B cell (primary cell): Measurements from ENCODE around the gene ATG4C. TPM values are rescaled to one million over a fixed set of nuclear protein-coding genes. Genes with fewer than 3 reads are reported as not detected.

Source experiments
- ATAC-seq: fragments of 200-7000 bp; cut with Tn5 transposase; one replicate; pipeline ENCODE4 v1.10.0; 2021; ENCODE audit warnings: low read depth, mild to moderate bottlenecking, moderate number of reproducible peaks, moderate library complexity
- CTCF ChIA-PET: fragments of 350-600 bp; sonication (Branson Sonifier 250); formaldehyde crosslinking; loops from one replicate; lab custom pipeline; 2021; ENCODE audit warnings: antibody characterized with exemption, inconsistent platforms; lab: Charles Lee
- POLR2A ChIA-PET: fragments of 350-600 bp; sonication (Branson Sonifier 250); formaldehyde crosslinking; loops from one replicate; lab custom pipeline; 2021; ENCODE audit warnings: antibody characterized with exemption; lab: Charles Lee
- DNase-seq: peaks from one replicate; pipeline ENCODE4 v3.0.0; 2013
- H2AFZ ChIP-seq: 2 replicates; pipeline ENCODE4 v1.6.1; 2012; ENCODE audit warnings: mild to moderate bottlenecking, low read depth, low read length; ENCODE audit not compliant: insufficient read depth, poor library complexity, severe bottlenecking
- H3K27ac ChIP-seq, 2 donors: 1 replicate in 1 of 2; 2 replicates in 1 of 2; pipeline ENCODE4 v1.5.1; 2012 to 2013; ENCODE audit warnings: low read length in 2 of 2, mild to moderate bottlenecking in 2 of 2, moderate library complexity in 1 of 2
- H3K27me3 ChIP-seq, 4 experiments: fragments of 200-600 bp in 1 of 4; sonication (generic) in 1 of 4; replicated peaks in 1 of 4; 1 replicate in 2 of 4; 2 replicates in 2 of 4; pipeline versions ENCODE4 v1.6.1 to v1.7.0; 2013 to 2016; ENCODE audit warnings: low read length in 3 of 4, mild to moderate bottlenecking in 2 of 4, mixed read lengths in 1 of 4, moderate library complexity in 1 of 4; ENCODE audit not compliant: insufficient read depth in 4 of 4, control insufficient read depth in 3 of 4; ENCODE audit errors: control extremely low read depth in 1 of 4
- H3K36me3 ChIP-seq, 2 experiments: replicated peaks in 1 of 2; 1 replicate in 1 of 2; 2 replicates in 1 of 2; pipeline versions ENCODE4 v1.6.1 to v1.7.1; 2013; ENCODE audit warnings: low read length in 1 of 2; ENCODE audit not compliant: insufficient read depth in 2 of 2, control insufficient read depth in 1 of 2; ENCODE audit errors: control extremely low read depth in 1 of 2, extremely low read depth in 1 of 2
- H3K4me1 ChIP-seq, 2 donors: fragments of 200-600 bp in 1 of 2; sonication (generic) in 1 of 2; 1 replicate in 1 of 2; 2 replicates in 1 of 2; pipeline versions ENCODE4 v1.5.1 to v1.6.1; 2013 to 2017; ENCODE audit warnings: low read length in 2 of 2; ENCODE audit not compliant: control insufficient read depth in 2 of 2, insufficient read depth in 2 of 2
- H3K4me2 ChIP-seq: replicated peaks from 2 replicates; pipeline ENCODE3; 2012; ENCODE audit warnings: mild to moderate bottlenecking, low read depth, low read length; ENCODE audit not compliant: poor library complexity, severe bottlenecking
- H3K4me3 ChIP-seq, 5 experiments: fragments of 200-600 bp in 1 of 5; sonication (generic) in 1 of 5; 1 replicate in 3 of 5; 2 replicates in 2 of 5; pipeline versions ENCODE4 v1.5.1 to v1.7.0; 2011 to 2016; ENCODE audit warnings: low read length in 4 of 5, mild to moderate bottlenecking in 4 of 5, low read depth in 2 of 5, control low read depth in 1 of 5, moderate library complexity in 1 of 5; ENCODE audit not compliant: insufficient read depth in 1 of 5; ENCODE audit errors: control extremely low read depth in 1 of 5, extremely low read depth in 1 of 5
- H3K79me2 ChIP-seq: fragments of 200-600 bp; sonication (generic); one replicate; pipeline ENCODE4 v1.6.0; 2016; ENCODE audit warnings: low read length; ENCODE audit not compliant: control insufficient read depth, insufficient read depth
- H3K9ac ChIP-seq: fragments of 200-600 bp; sonication (generic); 2 replicates; pipeline ENCODE4 v1.6.1; 2017; ENCODE audit warnings: mild to moderate bottlenecking, low read length, moderate library complexity
- H3K9me3 ChIP-seq, 3 donors: one replicate each; pipeline versions ENCODE4 v1.6.1 to v1.7.1; 2013; ENCODE audit warnings: low read length in 2 of 3; ENCODE audit not compliant: control insufficient read depth in 2 of 3, insufficient read depth in 1 of 3; ENCODE audit errors: control extremely low read depth in 1 of 3
- H4K20me1 ChIP-seq: 2 replicates; pipeline ENCODE4 v1.6.0; 2012; ENCODE audit warnings: mild to moderate bottlenecking, low read length; ENCODE audit not compliant: insufficient read depth, control insufficient read depth, poor library complexity, severe bottlenecking
- H3K27ac Mint-ChIP-seq: one replicate; pipeline ENCODE4 v1.8.0; 2021; ENCODE audit warnings: mixed read lengths
- H3K27me3 Mint-ChIP-seq: one replicate; pipeline ENCODE4 v1.8.0; 2021; ENCODE audit warnings: mixed read lengths
- H3K4me1 Mint-ChIP-seq: one replicate; pipeline ENCODE4 v1.8.0; 2021; ENCODE audit warnings: mixed read lengths
- H3K4me3 Mint-ChIP-seq: one replicate; pipeline ENCODE4 v1.8.0; 2021; ENCODE audit warnings: mixed read lengths
- H3K9me3 Mint-ChIP-seq: one replicate; pipeline ENCODE4 v1.8.0; 2022; ENCODE audit warnings: mixed read lengths; ENCODE audit not compliant: insufficient read depth
- CTCF ChIP-seq: fragments of 200-600 bp; IDR thresholded peaks from one replicate; pipeline ENCODE4 v1.8.0; 2022; ENCODE audit warnings: antibody characterized with exemption, mild to moderate bottlenecking
- EZH2 ChIP-seq: IDR thresholded peaks from 2 replicates; pipeline ENCODE4 v1.6.1; 2012; ENCODE audit warnings: borderline replicate concordance, low read depth, mild to moderate bottlenecking, moderate library complexity, low read length; ENCODE audit not compliant: insufficient read depth, poor library complexity, severe bottlenecking
- WGBS: methylation state at CpG from one replicate; pipeline ENCODE4 v1.1.5; 2013; ENCODE audit warnings: missing lambda C conversion rate; ENCODE audit not compliant: insufficient coverage; 5-methylcytosine and 5-hydroxymethylcytosine counted together
- intact Hi-C: fragments of 100-400 bp; cut with micrococcal nuclease; formaldehyde crosslinking; loops from one replicate; pipeline ENCODE4 v1.10.0; 2022
- polyA minus RNA-seq: library from RNA; depleted of rRNA, polyadenylated mRNA; stranded (reverse); fragments of >200 nt; gene quantifications from 2 replicates; pipeline ENCODE4 v1.2.3, GENCODE V29; 2012
- polyA plus RNA-seq: library from polyadenylated mRNA; depleted of rRNA; stranded (reverse); fragments of >200 nt; gene quantifications from 2 replicates; pipeline ENCODE4 v1.2.3, GENCODE V29; 2012
- total RNA-seq, 2 donors: library from RNA; stranded (reverse); fragments of 120-200 nt in 1 of 2; gene quantifications; 1 replicate in 1 of 2; 2 replicates in 1 of 2; pipeline versions ENCODE4 v1.2.3 to v1.2.4, GENCODE V29; 2013 to 2022

ATG4C gene
- total RNA-seq, result 23.5 and 30.8 TPM in 2 replicates
- total RNA-seq (2013), result 29.2 TPM
- 7.1 and 11.6 TPM in 2 replicates for polyA plus RNA-seq
- 8.0 and 10.5 TPM in 2 replicates for polyA minus RNA-seq

DNA sequence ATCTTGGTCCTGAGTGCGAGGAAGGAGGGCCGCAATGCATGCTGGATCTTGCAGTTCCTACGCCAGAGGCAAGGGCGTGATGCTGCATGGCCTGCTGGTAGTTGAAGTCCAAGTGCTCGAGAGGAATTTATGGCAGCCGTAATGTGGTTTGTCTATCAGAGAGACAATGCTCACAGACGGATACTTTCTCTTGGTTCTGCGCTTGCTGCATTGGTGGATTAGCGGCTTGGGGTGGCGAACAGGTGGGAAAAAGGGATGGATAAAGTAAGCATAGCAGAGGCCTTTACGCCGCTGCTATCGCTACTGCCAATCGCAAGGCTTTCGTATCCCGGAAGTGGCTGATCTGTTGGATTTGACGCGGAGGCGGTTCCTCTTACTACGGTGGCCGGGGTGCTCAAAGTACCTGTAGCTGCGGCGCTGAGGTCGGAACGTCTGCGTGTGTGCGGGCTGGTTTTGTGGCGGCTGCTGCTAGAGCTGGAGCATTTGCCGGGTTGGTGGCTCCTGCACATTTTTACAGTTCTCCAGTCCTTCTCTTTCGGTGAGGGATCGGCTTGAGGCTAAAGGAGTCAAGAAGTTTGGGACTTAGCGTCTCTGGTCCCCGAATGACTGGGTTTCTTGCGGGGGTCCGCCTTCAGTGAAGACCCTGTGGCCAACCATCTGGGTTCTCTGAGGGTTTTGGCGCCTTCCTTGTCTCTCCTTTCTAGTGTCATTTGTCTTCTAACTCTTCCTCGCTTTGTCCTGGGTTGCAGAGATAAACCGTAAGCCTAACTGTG is at the start of gene ATG4C:
Gene ATG4C (plus strand): TSS at position 397 of the 773 bp plus-strand sequence. CDS start 19,655 bp downstream, outside the sequence.
- peaks cover 18% of the 10 kb centered on the region for H3K4me1 Mint-ChIP-seq
- DNase-seq (peak; percentile 98), ATAC-seq (peak; percentile 95)
- H3K4me3 Mint-ChIP-seq, result no peak within 1 kb of the TSS
- peaks cover 3% of the 10 kb centered on the region for H3K27me3 Mint-ChIP-seq
- peak within 1 kb of the TSS; percentile 86 to 88 for H3K27ac ChIP-seq
- H3K9me3 ChIP-seq, result no peaks in the 10 kb centered on the region
- peak within 1 kb of the TSS; percentile 82 to 99 (median 91) for H3K4me3 ChIP-seq
- H3K27me3 ChIP-seq, result no peaks in the 10 kb centered on the region
- H3K36me3 ChIP-seq, result no peaks in the 10 kb centered on the region
- H3K4me2 ChIP-seq, result peak within 1 kb of the TSS; percentile 73
- under 1% methylated on average over 32 of the region's 38 CpGs for WGBS
- no peak for TF ChIP-seq EZH2
- TF ChIP-seq CTCF, result no peak
- H3K9me3 Mint-ChIP-seq, result no peaks in the 10 kb centered on the region
- peak within 1 kb of the TSS; percentile 83 for H3K9ac ChIP-seq
- intact Hi-C loops, result loop anchor here (1.0 to 5.0 kb wide), 10 partner anchors 10 to 1707 kb away; partner anchors contain the start of genes ALG6, DOCK7, EFCAB7 and ITGB3BP
- H3K79me2 ChIP-seq, result peaks cover 51% of the 10 kb centered on the region
- ChIA-PET POLR2A (interaction anchor here (0.8 to 1.3 kb wide), 3 partner anchors 17 to 56 kb away, joined by 3 to 4 read pairs (median 3); no protein-coding TSS in a partner anchor), CTCF (interaction anchor here (0.9 kb wide), 1 partner anchor 58 kb away, joined by 5 read pairs; no protein-coding TSS in a partner anchor)
- H2AFZ ChIP-seq, result peak within 1 kb of the TSS; percentile 94
- H3K4me1 ChIP-seq, result peaks cover 7 to 25% of the 10 kb centered on the region in 2 donors
- H3K27ac Mint-ChIP-seq, result no peak within 1 kb of the TSS
- H4K20me1 ChIP-seq, result peaks cover 5% of the 10 kb centered on the region
